ELR (cell line): ENCODE measurements around the gene ADGRA3.
A peak's percentile ranks its signal among the peaks of the same experiment; 100 is the strongest.

Source experiments
- DNase-seq: peaks from one replicate; pipeline ENCODE4 v3.0.0-alpha.2; 2015; ENCODE audit warnings: low read depth

ADGRA3 gene

GRCh38 chr4:22363787-22364186 is 152.1 kb downstream of the ADGRA3 start:
- DNase-seq, result no peak

GRCh38 chr4:22363036-22363435 is 152.8 kb downstream of the ADGRA3 start:
- peak; percentile 72 for DNase-seq

DNA sequence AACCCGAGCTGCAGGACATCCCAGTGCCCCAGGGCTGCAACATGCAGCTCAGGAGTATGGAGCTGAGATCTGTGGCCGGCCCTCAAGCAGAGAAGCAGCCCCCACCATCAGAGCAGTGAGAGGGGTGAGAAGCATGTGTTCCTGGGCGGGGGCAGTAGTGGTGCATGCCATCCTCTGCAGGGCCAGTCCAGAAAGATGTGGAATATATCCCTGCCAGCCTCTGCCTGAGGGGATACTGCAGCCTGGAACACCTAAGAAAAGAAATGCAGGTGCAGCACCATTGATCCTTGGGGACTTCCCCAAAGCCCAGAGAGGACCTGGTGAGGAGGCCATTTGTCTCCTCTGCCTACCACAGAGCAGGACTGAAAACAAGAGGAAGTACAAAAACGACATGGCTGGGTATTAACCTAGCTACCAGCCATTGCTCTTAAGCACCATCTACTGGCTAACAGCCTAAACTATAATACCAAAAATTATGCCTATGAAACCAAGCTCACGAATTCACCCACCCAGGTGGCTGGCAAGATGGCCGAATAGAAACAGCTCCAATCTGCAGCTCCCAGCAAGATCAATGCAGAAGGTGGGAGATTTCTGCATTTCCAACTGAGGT is 158.8 kb downstream of the ADGRA3 start:
- DNase-seq, result peak; percentile 35

GRCh38 chr4:22348410-22348809 is 167.5 kb downstream of the ADGRA3 start:
- DNase-seq, result no peak

GRCh38 chr4:22345678-22346077 is 170.2 kb downstream of the ADGRA3 start:
- no peak for DNase-seq

DNA sequence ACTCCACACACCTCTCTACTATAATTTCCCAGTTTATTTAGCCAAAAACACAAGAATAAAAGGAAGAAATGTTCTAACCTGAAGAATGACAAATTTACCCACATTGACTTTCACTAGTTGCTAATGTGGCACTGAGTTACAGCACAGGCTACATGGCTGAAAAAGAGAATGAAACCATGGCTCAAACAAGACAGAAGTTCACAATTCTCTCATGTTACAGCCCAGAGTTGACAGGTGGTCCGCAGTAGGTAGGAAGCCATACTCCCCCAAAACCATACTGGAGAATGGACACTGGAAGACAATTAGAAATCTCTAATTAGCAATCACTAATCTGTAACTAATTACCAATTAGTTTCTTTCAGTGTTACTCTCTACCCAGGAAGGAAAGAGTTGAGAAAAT is 170.8 kb downstream of the ADGRA3 start:
- no peak for DNase-seq

DNA sequence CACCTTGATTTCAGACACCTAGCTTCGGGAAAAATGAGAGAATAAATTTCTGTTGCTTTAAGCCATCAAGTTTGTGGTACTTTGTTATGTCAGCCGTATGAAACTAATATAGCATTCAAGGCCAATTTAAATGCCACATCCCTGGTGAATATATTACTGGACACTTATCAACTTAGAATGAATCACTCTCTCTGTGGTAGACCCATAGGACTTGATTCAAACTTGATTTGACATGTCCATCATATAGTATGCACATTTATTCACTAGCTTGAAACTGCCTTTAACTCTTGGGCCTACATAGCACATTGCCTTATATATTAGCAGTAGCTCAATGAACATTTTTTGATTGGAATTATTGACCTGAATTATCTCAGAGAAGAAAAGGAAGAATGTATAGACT is 172.3 kb downstream of the ADGRA3 start:
- no peak for DNase-seq

- DNase-seq, result no peak
These were observed 176.4 kb downstream of the ADGRA3 start for GRCh38 chr4:22339491-22339890.

- DNase-seq, result no peak
These were observed 177.1 kb downstream of the ADGRA3 start for GRCh38 chr4:22338796-22339195.
